Glutamatergic neuron (in vitro differentiated cells): ENCODE measurements around the gene PUS10. TPM values are rescaled to one million over a fixed set of nuclear protein-coding genes. Genes with fewer than 3 reads are reported as not detected.
"Not testable (repeated sequence)": the region's sequence is repeated elsewhere in the genome, so short reads cannot be mapped to it uniquely, and the experiment has no call there.

Experiments used
- DNase-seq: peaks from one replicate; pipeline ENCODE4 v3.0.0; 2022
- H3K27ac Mint-ChIP-seq: one replicate; pipeline ENCODE4 v1.8.0; 2020; ENCODE audit warnings: mild to moderate bottlenecking, mixed read lengths, inconsistent platforms; ENCODE audit not compliant: unreplicated experiment
- H3K27me3 Mint-ChIP-seq: one replicate; pipeline ENCODE4 v1.8.0; 2020; ENCODE audit warnings: mild to moderate bottlenecking, moderate library complexity, mixed read lengths, inconsistent platforms; ENCODE audit not compliant: unreplicated experiment
- H3K36me3 Mint-ChIP-seq: one replicate; pipeline ENCODE4 v1.8.0; 2020; ENCODE audit warnings: mild to moderate bottlenecking, mixed read lengths, inconsistent platforms; ENCODE audit not compliant: unreplicated experiment
- H3K4me1 Mint-ChIP-seq: one replicate; pipeline ENCODE4 v1.8.0; 2020; ENCODE audit warnings: mild to moderate bottlenecking, low read depth, mixed read lengths, inconsistent platforms; ENCODE audit not compliant: unreplicated experiment
- H3K4me3 Mint-ChIP-seq: one replicate; pipeline ENCODE4 v1.8.0; 2020; ENCODE audit warnings: mild to moderate bottlenecking, mixed read lengths, inconsistent platforms; ENCODE audit not compliant: unreplicated experiment
- H3K9me3 Mint-ChIP-seq: one replicate; pipeline ENCODE4 v1.8.0; 2020; ENCODE audit warnings: mild to moderate bottlenecking, moderate library complexity, mixed read lengths, inconsistent platforms; ENCODE audit not compliant: unreplicated experiment
- total RNA-seq: library from RNA; stranded (reverse); fragmentation: NEBNext Ultra II Directional; extraction: Animal tissue kit (Norgen Biotek cat#: 25700); gene quantifications from one replicate; pipeline ENCODE4 v1.2.1, GENCODE V29; 2021; ENCODE audit not compliant: unreplicated experiment
- TF ChIP-seq, protein P1 (sequence below): fragments of 200-600 bp; sonication (generic); IDR thresholded peaks from one replicate; pipeline ENCODE4 v1.5.0; 2021; ENCODE audit not compliant: partially characterized antibody, unreplicated experiment

PUS10 gene
- total RNA-seq, 1 donor from 2014 or later: 2.5 TPM

DNA sequence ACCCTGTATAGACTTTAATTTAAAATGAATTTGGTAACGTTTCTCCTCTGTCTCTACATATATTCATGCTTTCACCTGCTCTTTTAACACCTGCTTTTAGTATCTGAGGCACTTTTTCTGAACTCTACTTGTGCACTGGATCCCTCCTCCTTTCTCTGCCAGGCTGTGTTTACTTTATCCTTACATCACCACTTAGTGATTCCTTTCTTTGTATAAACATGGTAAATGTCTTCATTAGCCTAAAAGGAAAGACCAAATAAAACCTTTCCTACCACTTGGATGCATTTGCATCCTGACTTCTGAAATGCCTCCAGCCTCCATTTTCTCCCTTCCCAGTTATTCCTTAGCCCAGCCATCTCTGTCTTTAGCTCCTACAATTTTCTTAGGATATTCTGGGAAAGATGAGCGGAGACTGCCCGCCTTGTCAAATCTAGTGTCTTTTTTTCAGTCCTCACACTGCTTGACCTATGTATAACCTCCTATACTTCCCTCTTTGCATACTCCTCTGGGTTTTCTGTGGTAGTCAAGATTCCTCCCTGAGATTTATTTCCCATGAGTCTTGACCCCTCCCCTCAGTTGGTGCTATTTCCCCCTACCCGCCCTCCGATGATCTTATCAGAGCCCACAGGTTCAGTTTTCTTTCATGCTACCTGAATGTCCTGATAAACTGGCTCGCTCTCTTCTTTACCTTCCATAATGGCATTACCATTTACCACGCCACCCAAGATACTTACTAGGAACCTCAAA lies 91.9 kb downstream of the PUS10 start:
- Mint-ChIP-seq H3K27ac (no peak overlapping the region), H3K4me1 (peaks cover 2% of the 10 kb centered on the region), H3K27me3 (peaks cover 2% of the 10 kb centered on the region), H3K9me3 (no peaks in the 10 kb centered on the region), H3K4me3 (no peak overlapping the region), H3K36me3 (no peaks in the 10 kb centered on the region)
- no peak for DNase-seq
- TF ChIP-seq, protein P1, sequence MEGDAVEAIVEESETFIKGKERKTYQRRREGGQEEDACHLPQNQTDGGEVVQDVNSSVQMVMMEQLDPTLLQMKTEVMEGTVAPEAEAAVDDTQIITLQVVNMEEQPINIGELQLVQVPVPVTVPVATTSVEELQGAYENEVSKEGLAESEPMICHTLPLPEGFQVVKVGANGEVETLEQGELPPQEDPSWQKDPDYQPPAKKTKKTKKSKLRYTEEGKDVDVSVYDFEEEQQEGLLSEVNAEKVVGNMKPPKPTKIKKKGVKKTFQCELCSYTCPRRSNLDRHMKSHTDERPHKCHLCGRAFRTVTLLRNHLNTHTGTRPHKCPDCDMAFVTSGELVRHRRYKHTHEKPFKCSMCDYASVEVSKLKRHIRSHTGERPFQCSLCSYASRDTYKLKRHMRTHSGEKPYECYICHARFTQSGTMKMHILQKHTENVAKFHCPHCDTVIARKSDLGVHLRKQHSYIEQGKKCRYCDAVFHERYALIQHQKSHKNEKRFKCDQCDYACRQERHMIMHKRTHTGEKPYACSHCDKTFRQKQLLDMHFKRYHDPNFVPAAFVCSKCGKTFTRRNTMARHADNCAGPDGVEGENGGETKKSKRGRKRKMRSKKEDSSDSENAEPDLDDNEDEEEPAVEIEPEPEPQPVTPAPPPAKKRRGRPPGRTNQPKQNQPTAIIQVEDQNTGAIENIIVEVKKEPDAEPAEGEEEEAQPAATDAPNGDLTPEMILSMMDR: no peak

DNA sequence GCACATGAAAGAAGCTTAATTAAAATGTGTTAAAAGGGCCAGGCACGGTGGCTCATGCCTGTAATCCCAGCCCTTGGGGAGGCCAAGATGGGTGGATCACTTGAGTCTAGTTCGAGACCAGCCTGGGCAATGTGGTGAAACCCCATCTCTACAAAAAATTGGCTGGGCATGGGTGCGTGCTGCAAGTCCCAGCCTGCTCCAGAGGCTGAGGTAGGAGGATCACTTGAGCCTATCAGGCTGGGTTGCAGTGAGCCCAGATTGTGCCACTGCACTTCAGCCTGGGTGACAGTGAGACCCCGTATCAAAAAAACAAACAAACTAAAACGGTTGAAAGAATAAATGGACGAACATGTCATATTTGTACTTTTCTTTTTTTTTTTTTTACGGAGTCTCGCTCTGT lies 110.7 kb downstream of the PUS10 start:
- Mint-ChIP-seq H3K36me3 (no peaks in the 10 kb centered on the region), H3K27ac (no peak overlapping the region), H3K4me3 (no peak overlapping the region), H3K9me3 (no peaks in the 10 kb centered on the region), H3K4me1 (no peaks in the 10 kb centered on the region), H3K27me3 (no peaks in the 10 kb centered on the region)
- TF ChIP-seq, protein P1: no peak
- DNase-seq: no peak

GRCh38 chr2:60906395-60906794 lies 111.7 kb downstream of the PUS10 start:
- H3K4me3 Mint-ChIP-seq: no peak overlapping the region
- TF ChIP-seq, protein P1: no peak
- H3K9me3 Mint-ChIP-seq: no peaks in the 10 kb centered on the region
- no peak for DNase-seq
- no peaks in the 10 kb centered on the region for H3K36me3 Mint-ChIP-seq
- H3K27me3 Mint-ChIP-seq: no peaks in the 10 kb centered on the region
- no peaks in the 10 kb centered on the region for H3K4me1 Mint-ChIP-seq
- H3K27ac Mint-ChIP-seq: no peak overlapping the region

- H3K9me3 Mint-ChIP-seq, H3K27ac Mint-ChIP-seq, H3K4me1 Mint-ChIP-seq, H3K4me3 Mint-ChIP-seq, H3K36me3 Mint-ChIP-seq, DNase-seq, H3K27me3 Mint-ChIP-seq: not testable (repeated sequence)
Observed at GRCh38 chr2:60905867-60906266, 112.2 kb downstream of the PUS10 start.

GRCh38 chr2:60901296-60901695 lies 116.8 kb downstream of the PUS10 start:
- not testable (repeated sequence) for H3K9me3 Mint-ChIP-seq, H3K27ac Mint-ChIP-seq, H3K36me3 Mint-ChIP-seq, H3K4me3 Mint-ChIP-seq, DNase-seq, H3K27me3 Mint-ChIP-seq, H3K4me1 Mint-ChIP-seq

DNA sequence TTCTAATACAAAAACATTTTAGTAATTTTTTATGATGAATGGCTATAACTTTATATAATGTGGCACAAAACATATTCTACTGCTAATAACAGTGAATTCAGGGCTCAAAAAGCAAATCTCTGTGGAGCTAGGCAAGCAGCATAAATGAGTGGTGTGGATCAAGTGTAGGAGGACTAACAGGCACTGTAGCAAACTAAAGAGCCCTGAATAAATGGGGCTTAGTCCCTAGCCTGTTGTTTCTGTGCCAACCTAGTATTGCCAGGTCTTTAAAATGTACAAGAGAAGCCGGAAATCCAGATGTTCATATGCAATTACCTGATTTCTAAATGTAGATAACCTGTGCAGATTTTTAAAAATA lies 118.2 kb downstream of the PUS10 start:
- TF ChIP-seq, protein P1: no peak
- no peak for DNase-seq
- Mint-ChIP-seq H3K9me3 (no peaks in the 10 kb centered on the region), H3K36me3 (no peaks in the 10 kb centered on the region), H3K27ac (no peak overlapping the region), H3K4me3 (no peak overlapping the region), H3K27me3 (no peaks in the 10 kb centered on the region), H3K4me1 (no peaks in the 10 kb centered on the region)
